Muscle of back (tissue), 13 donors: ENCODE results near the gene FLOT2. TPM values are rescaled to one million over a fixed set of nuclear protein-coding genes. Genes with fewer than 3 reads are reported as not detected.
"Not testable (repeated sequence)": the region's sequence is repeated elsewhere in the genome, so short reads cannot be mapped to it uniquely, and the experiment has no call there.

Experiments used
- DNase-seq, 3 donors: peaks; one replicate each; pipeline versions ENCODE4 v3.0.0 to v3.0.0-alpha.2; 2013
- long read RNA-seq, 9 donors: transcript quantifications; one replicate each; lab custom pipeline, GENCODE V29; 2026
- polyA plus RNA-seq, 10 donors: library from polyadenylated mRNA; unstranded; fragments of 120-200 nt; gene quantifications; one replicate each; pipeline ENCODE4 v1.2.1, GENCODE V29; 2013; ENCODE audit not compliant: insufficient read length in 10 of 10

The FLOT2 gene, protein sequence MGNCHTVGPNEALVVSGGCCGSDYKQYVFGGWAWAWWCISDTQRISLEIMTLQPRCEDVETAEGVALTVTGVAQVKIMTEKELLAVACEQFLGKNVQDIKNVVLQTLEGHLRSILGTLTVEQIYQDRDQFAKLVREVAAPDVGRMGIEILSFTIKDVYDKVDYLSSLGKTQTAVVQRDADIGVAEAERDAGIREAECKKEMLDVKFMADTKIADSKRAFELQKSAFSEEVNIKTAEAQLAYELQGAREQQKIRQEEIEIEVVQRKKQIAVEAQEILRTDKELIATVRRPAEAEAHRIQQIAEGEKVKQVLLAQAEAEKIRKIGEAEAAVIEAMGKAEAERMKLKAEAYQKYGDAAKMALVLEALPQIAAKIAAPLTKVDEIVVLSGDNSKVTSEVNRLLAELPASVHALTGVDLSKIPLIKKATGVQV
- polyA plus RNA-seq = 10 to 100 TPM; 55.3 to 75.0 (median 66.1) TPM
- long read RNA-seq, donor 1, transcript FLOT2-202 (11 exons, 2,618 nt) = major isoform, 16 of 17 reads
- long read RNA-seq, donor 1, partial matches to known transcripts = 0 of 17 reads
- long read RNA-seq, donor 1, other reads (novel, unspliced or antisense) = 0 of 17 reads
- long read RNA-seq, donor 2, transcript FLOT2-202 (11 exons, 2,618 nt) = major isoform, 11 of 11 reads
- long read RNA-seq, donor 2, partial matches to known transcripts = 0 of 11 reads
- long read RNA-seq, donor 2, other reads (novel, unspliced or antisense) = 0 of 11 reads
- long read RNA-seq, donor 3 = 0 reads
- long read RNA-seq, donor 4, transcript FLOT2-202 (11 exons, 2,618 nt) = major isoform, 7 of 10 reads
- long read RNA-seq, donor 4, partial matches to known transcripts = 0 of 10 reads
- long read RNA-seq, donor 4, other reads (novel, unspliced or antisense) = 0 of 10 reads
- long read RNA-seq, donor 5, transcript FLOT2-202 (11 exons, 2,618 nt) = major isoform, 13 of 18 reads
- long read RNA-seq, donor 5, partial matches to known transcripts = 5 of 18 reads
- long read RNA-seq, donor 5, other reads (novel, unspliced or antisense) = 0 of 18 reads
- long read RNA-seq, donor 6, transcript FLOT2-202 (11 exons, 2,618 nt) = major isoform, 21 of 28 reads
- long read RNA-seq, donor 6, partial matches to known transcripts = 5 of 28 reads
- long read RNA-seq, donor 6, other reads (novel, unspliced or antisense) = 0 of 28 reads
- long read RNA-seq, donor 7, transcript FLOT2-202 (11 exons, 2,618 nt) = major isoform, 14 of 14 reads
- long read RNA-seq, donor 7, partial matches to known transcripts = 0 of 14 reads
- long read RNA-seq, donor 7, other reads (novel, unspliced or antisense) = 0 of 14 reads
- long read RNA-seq, donor 8, transcript FLOT2-202 (11 exons, 2,618 nt) = major isoform, 11 of 11 reads
- long read RNA-seq, donor 8, partial matches to known transcripts = 0 of 11 reads
- long read RNA-seq, donor 8, other reads (novel, unspliced or antisense) = 0 of 11 reads
- long read RNA-seq, donor 9, partial matches to known transcripts = 0 of 1 reads
- long read RNA-seq, donor 9, other reads (novel, unspliced or antisense) = 0 of 1 reads

DNA sequence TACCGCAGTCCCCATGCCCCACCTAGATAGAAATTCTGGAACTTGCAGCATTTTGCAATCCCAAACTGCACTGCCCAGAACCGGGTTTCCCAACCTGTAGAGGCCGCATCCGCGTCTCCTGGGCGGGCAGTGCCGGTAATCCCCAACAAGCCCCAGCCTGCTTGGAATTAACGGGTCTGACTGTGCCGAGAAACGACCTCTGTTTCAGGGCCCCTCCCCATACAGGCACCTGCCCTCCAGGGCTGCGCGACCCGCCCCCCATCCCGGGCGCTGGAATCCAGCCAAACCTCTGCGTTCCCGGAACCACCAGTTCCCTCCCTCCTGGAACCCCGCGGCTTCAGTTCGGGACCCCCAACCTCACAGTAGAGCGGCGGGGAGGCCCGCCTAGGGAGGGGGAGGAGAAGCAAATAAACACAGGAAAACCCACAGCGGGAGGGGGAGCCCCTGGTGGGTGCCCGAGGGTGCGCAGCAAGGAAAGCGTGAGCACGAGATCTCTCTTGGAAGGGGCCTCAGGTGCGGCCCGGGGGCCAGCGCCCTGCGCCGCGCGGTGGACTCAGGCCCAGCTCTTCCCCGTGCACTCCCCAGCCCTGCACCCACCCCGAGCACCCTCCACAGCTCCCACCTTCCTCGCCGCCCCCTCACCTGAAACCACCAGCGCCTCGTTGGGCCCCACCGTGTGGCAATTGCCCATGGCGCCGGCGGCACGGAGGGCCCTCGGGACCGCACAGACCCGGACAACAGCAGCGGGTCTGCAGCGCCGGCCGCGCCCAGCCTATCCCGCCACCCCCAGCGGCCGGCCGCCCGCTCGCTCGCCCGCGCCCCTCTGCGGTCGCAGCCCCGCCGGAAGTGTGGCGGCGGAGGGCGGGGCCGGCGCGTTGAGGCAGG, at the start of gene FLOT2:
FLOT2 (minus strand) TSS at position 850 of the 885 bp plus-strand sequence; CDS start at position 691, 159 bp downstream.
- DNase-seq = peak; percentile 33 to 78 (median 42)

DNA sequence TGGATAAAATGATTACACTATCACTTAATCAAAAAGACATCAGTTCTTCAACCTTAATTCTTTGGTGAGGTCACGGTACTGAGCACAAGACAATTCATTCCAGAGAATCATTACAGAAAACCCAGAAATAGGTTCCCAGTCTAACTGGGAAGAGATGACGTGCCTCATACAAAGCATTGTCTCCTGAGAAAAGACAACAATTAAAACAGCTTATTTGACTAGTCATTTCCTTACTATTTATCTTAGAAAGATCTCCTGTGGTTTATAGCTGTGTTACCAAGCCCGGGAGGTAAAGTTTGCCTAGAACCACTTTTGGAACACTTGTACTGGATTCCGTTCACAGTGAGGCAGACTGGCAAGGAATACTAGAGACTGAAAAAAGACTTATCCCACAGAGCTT, 48.7 kb upstream of the FLOT2 start:
- peak in 1 of 3 donors; percentile 37 for DNase-seq

DNA sequence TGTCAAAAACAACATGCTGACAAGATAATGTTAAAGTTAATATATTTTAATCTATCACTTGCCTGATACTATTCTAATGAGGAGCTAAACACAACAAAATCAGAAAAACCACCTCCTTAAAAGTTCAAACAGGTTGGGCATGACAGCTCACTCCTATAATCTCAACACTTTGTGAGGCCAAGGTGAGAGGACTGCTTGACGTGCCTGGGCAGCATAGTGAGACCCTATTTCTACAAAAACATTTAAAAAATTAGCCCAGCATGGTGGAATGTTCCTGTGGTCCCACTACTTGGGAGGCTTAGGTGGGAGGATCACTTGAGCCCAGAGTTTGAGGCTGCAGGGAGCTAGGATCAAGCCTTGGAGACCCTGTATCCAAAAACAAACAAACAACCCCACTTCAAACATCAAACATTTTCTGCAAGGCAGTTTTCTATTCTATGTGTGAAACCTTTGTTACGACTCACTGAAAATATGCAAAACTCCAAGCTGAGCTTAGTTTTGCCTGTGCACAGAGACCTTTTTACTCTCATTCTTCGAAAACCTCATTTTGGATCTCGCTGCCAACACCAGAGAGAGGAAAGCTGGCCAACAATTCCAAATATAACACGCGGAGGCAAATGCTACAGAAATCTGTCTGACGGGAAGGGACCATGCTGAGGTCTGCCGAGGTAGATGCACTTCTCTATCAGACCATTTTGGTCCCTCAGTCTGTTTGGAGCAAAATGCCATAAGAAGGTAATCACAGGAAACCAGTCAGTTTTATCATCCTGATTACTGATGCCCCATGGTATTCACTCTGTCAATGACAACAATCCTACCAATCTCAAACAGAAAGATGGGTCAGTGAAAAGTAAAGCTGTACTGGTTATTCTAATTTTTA, 47.6 kb upstream of the FLOT2 start:
- no peak for DNase-seq

DNA sequence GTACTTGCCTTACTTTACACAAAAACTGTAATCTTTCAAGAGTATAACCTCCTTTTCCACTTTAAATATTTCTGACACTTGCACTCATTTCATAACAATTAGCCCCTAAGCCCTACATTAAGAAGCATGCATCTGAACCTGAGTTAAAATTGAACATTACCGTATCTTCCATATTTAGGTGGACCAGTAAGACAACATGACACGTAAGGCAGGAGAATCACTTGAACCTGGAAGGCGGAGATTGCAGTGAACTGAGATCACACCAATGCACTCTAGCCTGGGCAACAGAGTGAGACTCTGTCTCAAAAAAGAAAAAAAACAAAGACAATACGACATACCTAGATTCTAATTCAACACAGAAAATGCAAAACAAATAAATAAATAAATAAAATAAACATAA, 46.8 kb upstream of the FLOT2 start:
- no peak for DNase-seq

DNA sequence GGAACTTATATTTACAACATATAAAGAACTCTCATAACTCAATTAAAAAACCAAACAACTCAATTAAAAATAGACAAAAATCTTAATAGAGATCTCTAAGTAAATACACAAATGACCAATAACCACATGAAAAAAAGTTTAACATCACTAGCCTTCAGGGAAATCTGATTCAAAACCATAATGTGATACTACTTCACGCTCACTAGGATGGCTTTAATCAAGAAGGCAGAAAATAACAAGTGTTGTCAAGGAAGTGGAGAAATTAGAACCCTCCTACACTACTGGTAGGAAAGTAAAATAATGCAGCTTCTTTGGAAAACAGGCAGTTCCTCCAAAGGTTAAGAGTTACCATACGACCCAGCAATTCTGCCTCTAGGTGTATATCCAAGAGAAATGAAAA, 45.4 kb upstream of the FLOT2 start:
- DNase-seq = no peak

DNA sequence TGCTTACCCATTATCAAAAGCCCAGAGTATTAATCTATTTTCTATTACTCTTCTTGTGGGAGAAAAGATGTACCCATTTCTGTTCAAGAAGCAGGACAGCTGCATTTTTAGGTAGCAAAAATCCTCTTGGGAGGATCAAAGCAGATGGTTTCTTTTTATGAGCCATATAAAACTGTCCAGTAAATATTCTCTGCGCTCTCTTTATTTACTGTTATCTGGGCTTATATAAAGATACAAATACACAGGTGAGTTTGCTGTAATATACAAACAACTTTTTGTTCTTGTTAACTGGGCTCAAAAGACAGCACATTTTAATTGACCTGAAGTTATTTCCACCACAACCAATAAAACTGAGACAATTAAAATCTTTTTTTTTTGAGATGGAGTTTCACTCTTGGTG, 43.7 kb upstream of the FLOT2 start:
- no peak for DNase-seq

DNA sequence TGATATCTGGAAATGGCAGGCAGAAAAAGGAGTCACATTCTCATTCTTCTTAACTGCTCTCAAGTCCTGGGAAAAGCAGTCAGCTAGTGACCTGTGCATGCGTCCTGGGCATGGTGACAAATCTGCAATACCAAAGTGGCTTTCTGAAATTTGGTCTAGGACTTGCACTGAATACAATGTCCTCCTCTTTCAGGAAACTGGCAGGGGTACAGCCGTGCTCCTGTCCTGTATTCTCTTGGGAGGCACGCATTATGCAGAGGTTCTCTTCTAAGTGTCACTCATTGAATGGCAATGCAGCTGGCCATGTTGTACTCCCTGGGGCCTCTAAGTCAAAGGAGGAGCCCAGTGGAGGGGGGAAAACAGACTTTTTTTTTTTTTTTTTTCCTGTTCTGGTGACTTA, 43.1 kb upstream of the FLOT2 start:
- DNase-seq = no peak

DNA sequence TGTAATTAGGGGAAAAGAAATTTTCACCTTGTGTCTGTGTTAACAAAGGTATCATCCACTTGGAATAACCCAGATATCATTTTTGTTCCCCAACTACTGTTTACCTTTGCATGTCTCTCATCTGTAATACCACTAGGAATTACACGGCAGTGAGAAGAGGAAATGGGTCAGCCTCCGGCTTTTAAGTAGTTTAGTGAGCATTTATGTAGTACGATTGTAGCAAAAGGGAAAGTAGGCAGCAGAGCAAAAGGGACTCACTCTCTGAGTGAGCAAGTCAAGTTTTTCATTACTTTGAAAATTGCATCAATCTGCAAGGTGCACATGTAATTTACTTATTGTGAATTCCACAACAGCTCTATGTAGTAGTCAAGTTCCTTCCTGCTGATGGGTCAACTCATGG, 42.6 kb upstream of the FLOT2 start:
- no peak for DNase-seq

DNA sequence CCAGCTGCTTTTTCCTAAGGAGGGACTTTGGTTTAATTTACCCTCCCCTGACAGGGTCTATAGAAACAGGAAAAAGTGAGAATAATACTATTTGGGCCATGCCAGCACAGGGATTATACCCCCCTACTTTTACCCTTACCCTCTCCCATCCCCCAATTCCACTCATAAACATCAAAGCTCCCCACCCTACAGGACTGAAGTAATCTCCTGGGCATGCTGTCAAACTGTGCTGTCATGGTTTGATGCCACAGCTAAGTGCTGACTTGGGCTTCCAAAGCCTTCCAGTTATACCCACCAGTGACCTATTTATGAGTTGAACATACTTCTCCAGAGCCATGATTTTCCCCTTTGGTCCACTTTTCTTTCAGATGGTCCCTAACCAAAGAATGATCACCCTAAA, 41.0 kb upstream of the FLOT2 start:
- DNase-seq = no peak

DNA sequence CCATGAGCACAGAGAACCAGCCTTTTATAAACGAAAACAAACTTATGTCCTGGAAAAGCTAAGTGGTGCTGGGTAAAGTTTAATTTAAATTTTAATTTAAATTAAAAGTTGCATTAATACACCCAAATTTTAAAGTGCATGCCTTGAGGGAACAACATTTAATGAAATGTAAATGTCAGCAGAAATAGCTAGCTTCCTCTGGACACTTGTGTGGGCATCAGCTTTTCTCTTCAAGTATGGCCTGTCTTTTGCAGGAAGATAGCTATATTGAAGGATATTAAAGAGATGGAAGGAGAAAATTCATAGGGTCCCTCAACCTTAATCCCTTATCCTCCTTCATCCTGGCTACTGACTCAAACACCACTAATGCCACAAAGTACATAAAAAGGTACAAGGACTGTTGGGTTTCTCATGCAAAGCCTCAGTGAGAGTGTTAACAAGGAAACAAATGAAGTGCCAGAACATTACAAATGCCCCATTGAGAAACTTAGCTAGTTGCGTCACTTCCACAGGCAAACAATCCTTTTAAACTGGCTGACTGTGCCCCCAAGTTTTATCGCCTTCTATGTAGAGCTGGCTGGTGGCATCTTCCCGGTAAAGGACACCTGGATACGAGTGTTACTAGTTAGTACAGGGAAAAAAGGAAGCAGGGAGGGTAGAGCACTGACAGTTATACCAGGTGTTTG, 39.7 kb upstream of the FLOT2 start:
- DNase-seq = no peak

DNA sequence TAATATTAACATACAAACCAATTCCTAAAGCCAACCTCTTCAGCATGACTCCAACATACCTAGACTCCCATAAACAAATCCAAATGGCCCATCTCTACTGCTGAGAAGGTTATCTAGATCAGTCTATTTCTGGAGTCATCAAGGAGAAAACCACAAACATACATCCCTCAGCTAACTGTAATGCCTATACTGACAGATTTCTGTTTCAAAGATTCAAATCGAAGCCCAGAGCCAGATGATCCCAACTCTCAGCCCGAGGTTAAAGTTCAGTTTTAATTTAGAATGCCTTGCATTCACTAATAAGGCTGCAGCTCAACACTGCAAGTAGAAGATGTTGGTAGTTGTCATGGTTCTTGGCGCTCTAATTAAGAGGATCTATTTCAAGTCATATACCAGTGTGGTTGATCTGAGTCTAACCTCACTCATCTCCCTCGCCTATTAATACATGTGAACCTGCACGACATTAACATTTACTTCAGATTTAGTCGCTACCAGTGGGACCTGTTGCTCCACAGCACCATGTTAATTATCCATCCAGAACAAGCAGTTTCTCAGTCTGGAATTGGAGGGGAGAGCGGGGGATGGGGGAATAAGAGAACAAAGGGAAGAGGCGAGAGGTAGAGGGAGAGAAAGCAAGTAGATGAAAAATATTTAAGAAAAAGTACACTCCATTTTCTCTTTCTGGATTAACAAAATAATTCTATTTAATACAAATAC, 38.4 kb upstream of the FLOT2 start:
- DNase-seq = no peak

DNA sequence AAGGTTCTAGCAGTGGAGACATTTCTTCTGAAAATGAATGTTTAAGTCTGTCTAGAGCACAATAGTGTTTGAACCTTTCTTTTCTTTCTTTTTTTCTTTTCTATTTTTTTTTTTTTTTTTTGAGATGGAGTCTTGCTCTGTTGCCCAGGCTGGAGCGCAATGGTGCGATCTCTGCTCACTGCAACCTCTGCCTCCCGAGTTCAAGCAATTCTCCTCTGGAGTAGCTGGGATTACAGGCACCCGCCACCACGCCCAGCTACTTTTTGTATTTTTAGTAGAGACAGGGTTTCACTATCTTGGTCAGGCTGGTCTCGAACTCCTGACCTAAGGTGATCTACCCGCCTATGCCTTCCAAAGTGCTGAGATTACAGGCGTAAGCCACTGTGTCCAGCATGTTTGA, 37.0 kb upstream of the FLOT2 start:
- DNase-seq = not testable (repeated sequence)

DNA sequence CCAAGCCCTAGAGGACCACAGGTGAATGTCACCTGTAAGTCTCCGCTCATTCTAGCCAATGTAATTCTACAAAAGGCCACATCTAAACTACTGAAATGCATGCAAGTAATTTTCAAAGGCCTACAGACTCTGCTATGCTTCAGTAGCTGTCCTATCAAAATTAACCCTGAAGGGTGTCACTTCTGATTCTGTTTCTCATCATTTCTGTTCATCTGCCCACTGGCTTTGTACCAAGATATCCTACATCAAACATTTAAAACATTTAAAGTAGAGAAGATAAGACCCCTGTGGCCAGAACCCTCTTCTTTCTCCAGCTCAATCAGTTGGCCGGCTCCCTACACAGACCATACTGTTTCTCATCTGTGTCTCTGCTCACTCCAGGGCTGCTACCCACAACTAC, 32.3 kb upstream of the FLOT2 start:
- no peak for DNase-seq

DNA sequence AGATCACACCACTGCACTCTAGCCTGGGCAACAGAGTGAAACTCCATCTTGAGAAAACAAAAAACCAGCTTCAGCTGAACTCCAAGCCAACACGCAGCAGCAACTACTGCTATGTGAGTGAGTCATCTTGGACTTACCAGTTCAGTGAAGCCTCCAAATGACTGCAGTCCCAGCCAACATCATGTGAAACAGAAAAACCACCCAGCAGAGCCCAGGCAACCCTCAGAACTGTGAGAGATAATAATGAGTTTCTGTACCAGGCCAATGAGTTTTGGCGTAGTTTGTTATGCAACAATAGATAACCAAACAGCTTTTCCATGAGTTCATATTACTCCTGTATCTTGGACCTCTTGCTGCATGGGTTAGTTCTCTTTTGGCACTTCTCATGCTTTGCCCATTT, 30.5 kb upstream of the FLOT2 start:
- no peak for DNase-seq

DNA sequence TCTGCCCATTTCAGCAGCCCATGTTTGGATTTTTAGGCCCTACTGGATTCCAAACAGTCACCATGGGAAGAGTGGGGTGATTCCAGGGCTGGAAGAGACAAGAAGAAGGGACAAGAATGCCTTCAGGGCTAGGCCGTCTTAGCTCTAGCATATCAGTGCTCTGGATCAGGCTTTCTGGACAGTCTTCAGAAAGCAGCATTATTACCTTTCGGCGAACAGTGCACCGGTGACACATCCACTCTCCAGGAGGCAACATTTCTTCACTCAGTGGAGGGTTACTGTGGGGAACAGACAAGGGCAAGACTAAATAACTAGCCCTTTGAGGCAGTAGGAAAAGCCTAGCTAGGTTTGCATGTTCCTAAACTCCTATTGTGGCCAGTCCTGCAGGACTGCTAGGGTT, 29.3 kb upstream of the FLOT2 start:
- DNase-seq = no peak

DNA sequence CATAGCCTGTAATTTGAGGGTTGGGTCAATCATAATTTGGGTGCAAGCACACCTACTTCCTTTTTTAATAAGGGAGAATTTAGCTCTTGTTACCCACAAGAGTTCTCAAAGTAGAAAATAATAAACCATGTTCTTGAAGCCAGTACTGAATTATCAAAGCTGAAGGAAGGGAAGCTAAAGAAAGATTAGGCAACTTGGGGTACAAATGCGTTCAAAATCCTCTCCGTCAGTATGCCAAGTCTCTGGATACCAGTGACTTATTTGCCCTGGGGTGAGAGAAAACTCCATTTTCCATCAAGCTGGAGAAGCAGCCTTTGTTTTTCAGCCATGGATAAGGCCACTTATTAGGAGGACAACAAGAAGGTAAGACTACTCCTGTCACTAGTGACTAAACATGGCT, 28.8 kb upstream of the FLOT2 start:
- no peak for DNase-seq

DNA sequence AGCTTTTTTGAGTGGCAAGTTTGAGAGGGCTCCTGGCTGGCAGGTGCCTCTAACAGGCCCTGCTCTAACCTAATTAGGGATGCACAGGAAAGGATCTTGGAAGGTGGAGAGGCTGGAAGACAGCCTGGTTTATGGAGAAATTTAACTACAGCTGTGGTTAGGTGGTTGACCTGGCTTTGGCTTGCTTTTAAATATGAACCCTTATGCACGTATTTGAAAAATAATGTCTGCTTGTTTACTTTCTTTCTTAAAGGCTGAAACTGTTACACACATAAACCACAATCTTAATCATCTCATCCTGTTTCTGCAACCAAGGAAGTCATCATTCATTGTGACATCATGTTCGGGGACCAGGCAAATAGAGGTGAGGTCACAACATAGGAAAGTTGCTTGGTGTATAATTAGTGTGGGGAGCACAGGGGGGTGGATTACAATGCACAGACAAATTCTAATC, 28.4 kb upstream of the FLOT2 start:
- peak in 1 of 3 donors; percentile 52 for DNase-seq

DNA sequence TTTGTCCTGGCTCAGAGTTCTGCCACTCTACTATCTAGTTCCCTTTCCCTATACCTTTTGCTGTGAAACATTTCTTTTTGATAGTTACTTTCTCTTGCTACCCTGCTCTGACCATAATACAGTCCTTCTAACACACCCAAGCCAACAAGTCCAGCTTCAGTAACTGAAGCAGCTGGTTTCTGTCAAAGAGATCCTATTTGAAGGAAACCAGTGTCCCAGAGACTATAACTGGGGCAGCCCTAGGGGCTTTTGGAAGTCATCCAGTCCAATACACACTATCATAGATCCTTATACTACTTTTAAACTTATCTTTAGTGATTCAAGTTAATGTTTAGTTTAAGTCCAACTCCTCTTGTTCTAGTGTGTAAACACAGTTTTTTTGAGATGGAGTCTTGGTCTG, 22.7 kb upstream of the FLOT2 start:
- DNase-seq = no peak
